Esophagus squamous epithelium (tissue), 4 donors: ENCODE results near the gene MTERF1.

ENCODE experiments used
- POLR2A ChIP-seq, 4 donors: fragments of 450-650 bp; IDR thresholded peaks; one replicate each; pipeline ENCODE4 v1.6.1; 2017; ENCODE audit warnings: antibody characterized with exemption in 4 of 4, mild to moderate bottlenecking in 4 of 4, moderate library complexity in 3 of 4
- TF ChIP-seq, protein P1 (sequence below), 6 experiments: fragments of 450-650 bp in 4 of 6; fragments of 200-600 bp in 2 of 6; sonication (generic) in 2 of 6; IDR thresholded peaks; one replicate each; pipeline ENCODE4 v1.5.1; 2016 to 2019; ENCODE audit warnings: antibody characterized with exemption in 6 of 6, mild to moderate bottlenecking in 4 of 6, moderate library complexity in 4 of 6

- TF ChIP-seq, protein P1, sequence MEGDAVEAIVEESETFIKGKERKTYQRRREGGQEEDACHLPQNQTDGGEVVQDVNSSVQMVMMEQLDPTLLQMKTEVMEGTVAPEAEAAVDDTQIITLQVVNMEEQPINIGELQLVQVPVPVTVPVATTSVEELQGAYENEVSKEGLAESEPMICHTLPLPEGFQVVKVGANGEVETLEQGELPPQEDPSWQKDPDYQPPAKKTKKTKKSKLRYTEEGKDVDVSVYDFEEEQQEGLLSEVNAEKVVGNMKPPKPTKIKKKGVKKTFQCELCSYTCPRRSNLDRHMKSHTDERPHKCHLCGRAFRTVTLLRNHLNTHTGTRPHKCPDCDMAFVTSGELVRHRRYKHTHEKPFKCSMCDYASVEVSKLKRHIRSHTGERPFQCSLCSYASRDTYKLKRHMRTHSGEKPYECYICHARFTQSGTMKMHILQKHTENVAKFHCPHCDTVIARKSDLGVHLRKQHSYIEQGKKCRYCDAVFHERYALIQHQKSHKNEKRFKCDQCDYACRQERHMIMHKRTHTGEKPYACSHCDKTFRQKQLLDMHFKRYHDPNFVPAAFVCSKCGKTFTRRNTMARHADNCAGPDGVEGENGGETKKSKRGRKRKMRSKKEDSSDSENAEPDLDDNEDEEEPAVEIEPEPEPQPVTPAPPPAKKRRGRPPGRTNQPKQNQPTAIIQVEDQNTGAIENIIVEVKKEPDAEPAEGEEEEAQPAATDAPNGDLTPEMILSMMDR (IDR thresholded peaks at IDR 0.05): no peak
- TF ChIP-seq POLR2A (IDR thresholded peaks at IDR 0.05): no peak
Observed at GRCh38 chr7:91899563-91899962, 19.1 kb upstream of the MTERF1 start.
